C4-2B (cell line): ENCODE results near the gene TMEM51.

Source experiments
- H3K27ac ChIP-seq: fragments of 450-650 bp; 2 replicates; pipeline ENCODE4 v1.5.1; 2017
- CTCF ChIP-seq: fragments of 450-650 bp; conservative IDR thresholded peaks from 2 replicates; pipeline ENCODE4 v1.5.1; 2017; ENCODE audit warnings: mild to moderate bottlenecking
- ZFX ChIP-seq: fragments of 450-650 bp; IDR thresholded peaks from 2 replicates; pipeline ENCODE4 v1.6.1; 2017

TMEM51 gene

GRCh38 chr1:15207829-15208429, 54.4 kb downstream of the TMEM51 start:
- TF ChIP-seq CTCF (no peak), ZFX (no peak)
- no peak overlapping the region for H3K27ac ChIP-seq

- H3K27ac ChIP-seq = no peak overlapping the region
- no peak for TF ChIP-seq CTCF
- no peak for TF ChIP-seq ZFX
Measured at GRCh38 chr1:15210651-15211375, 57.3 kb downstream of the TMEM51 start.

- no peak overlapping the region for H3K27ac ChIP-seq
- no peak for TF ChIP-seq CTCF
- TF ChIP-seq ZFX = no peak
Measured at GRCh38 chr1:15211424-15211823, 57.9 kb downstream of the TMEM51 start.

- no peak for TF ChIP-seq CTCF
- TF ChIP-seq ZFX = no peak
- no peak overlapping the region for H3K27ac ChIP-seq
Measured at GRCh38 chr1:15212216-15212953, 58.8 kb downstream of the TMEM51 start.

- no peak overlapping the region for H3K27ac ChIP-seq
- TF ChIP-seq ZFX = no peak
Measured at GRCh38 chr1:15212954-15213291, 59.4 kb downstream of the TMEM51 start.

GRCh38 chr1:15213341-15213821, 59.8 kb downstream of the TMEM51 start:
- TF ChIP-seq ZFX (no peak), CTCF (no peak)
- no peak overlapping the region for H3K27ac ChIP-seq

- no peak for TF ChIP-seq ZFX
- TF ChIP-seq CTCF = no peak
- H3K27ac ChIP-seq = no peak overlapping the region
Measured at GRCh38 chr1:15214527-15214926, 61.0 kb downstream of the TMEM51 start.
